ENCODE data around the gene TFPI. TPM values are rescaled to one million over a fixed set of nuclear protein-coding genes. Genes with fewer than 3 reads are reported as not detected.

Gene TFPI
- total and polyA plus RNA-seq, 2 donors (not counting 3 experiments of a cell fraction or from before 2014, with no cell fraction given), result 177 to 286 TPM

DNA sequence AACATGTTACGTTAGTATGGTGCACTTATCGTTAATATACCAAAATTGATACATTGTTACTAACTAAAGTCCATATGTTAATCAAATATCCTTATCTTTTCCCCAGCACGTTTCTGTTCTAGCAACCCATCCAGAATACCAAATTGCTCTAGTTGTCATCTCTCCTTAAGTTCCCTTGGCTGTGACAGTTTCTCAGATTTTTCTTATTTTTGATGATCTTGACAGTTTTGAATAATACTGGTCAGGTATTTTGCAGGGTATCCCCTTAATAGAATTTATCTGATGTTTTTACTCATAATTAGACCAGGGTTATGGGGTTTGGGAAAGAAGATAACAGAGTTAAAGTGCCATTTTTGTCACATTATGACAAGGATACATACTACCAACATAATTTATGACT is 47.8 kb downstream of the TFPI start:
- Histone ChIP-seq H3K79me2 (ENCODE audit: control insufficient read depth, insufficient read depth, low read length) (peaks cover 3% of the 10 kb centered on the region), H3K4me2 (ENCODE audit: insufficient read depth, low read length) (no peak overlapping the region), H3K9ac (replicated peaks; ENCODE audit: extremely low read depth, insufficient read depth, low read length) (no peak overlapping the region), H3K27me3 (ENCODE audit: control insufficient read depth in 2 of 2, insufficient read depth in 2 of 2, low read length in 2 of 2) (no peaks in the 10 kb centered on the region), H3K9me3 (replicated peaks; ENCODE audit: control insufficient read depth, insufficient read depth, low read length) (no peaks in the 10 kb centered on the region), H4K20me1 (replicated peaks; ENCODE audit: control insufficient read depth, extremely low read depth, insufficient read depth, low read length) (no peaks in the 10 kb centered on the region), H3K36me3 (ENCODE audit: control insufficient read depth in 2 of 2, extremely low read depth in 1 of 2, insufficient read depth in 2 of 2, low read length in 2 of 2) (peaks cover 0 to 3% of the 10 kb centered on the region in 2 experiments), H2AFZ (ENCODE audit: low read depth, low read length) (no peak overlapping the region), H3K9me1 (replicated peaks; ENCODE audit: control insufficient read depth, extremely low read depth, insufficient read depth, low read length) (no peaks in the 10 kb centered on the region), H3K27ac (ENCODE audit: insufficient read depth, low read depth, low read length) (no peak overlapping the region), H3K4me1 (ENCODE audit: control insufficient read depth, extremely low read depth, insufficient read depth, low read length) (peaks cover 41% of the 10 kb centered on the region), H3K4me3 (replicated peaks in 1 of 3; ENCODE audit: insufficient read depth in 1 of 3, low read depth in 1 of 3, low read length in 3 of 3) (no peak overlapping the region)
- TF ChIP-seq POLR2A (IDR thresholded peaks at IDR 0.05; ENCODE audit: low read depth, low read length), result no peak
- TF ChIP-seq GATA2 (IDR thresholded peaks at IDR 0.05; ENCODE audit: insufficient read depth, insufficient read length, low read depth, low read length), result no peak
- no peak for TF ChIP-seq JUN (IDR thresholded peaks at IDR 0.05; ENCODE audit: borderline replicate concordance, insufficient read depth, insufficient read length, low read depth)
- TF ChIP-seq POLR2AphosphoS5 (IDR thresholded peaks at IDR 0.05; ENCODE audit: insufficient read depth, low read depth, low read length), result no peak
- TF ChIP-seq, protein P1, sequence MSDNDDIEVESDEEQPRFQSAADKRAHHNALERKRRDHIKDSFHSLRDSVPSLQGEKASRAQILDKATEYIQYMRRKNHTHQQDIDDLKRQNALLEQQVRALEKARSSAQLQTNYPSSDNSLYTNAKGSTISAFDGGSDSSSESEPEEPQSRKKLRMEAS (IDR thresholded peaks at IDR 0.05; ENCODE audit: insufficient read depth, insufficient read length), result no peak
- TF ChIP-seq, protein P2, sequence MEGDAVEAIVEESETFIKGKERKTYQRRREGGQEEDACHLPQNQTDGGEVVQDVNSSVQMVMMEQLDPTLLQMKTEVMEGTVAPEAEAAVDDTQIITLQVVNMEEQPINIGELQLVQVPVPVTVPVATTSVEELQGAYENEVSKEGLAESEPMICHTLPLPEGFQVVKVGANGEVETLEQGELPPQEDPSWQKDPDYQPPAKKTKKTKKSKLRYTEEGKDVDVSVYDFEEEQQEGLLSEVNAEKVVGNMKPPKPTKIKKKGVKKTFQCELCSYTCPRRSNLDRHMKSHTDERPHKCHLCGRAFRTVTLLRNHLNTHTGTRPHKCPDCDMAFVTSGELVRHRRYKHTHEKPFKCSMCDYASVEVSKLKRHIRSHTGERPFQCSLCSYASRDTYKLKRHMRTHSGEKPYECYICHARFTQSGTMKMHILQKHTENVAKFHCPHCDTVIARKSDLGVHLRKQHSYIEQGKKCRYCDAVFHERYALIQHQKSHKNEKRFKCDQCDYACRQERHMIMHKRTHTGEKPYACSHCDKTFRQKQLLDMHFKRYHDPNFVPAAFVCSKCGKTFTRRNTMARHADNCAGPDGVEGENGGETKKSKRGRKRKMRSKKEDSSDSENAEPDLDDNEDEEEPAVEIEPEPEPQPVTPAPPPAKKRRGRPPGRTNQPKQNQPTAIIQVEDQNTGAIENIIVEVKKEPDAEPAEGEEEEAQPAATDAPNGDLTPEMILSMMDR (IDR thresholded peaks at IDR 0.05; ENCODE audit: extremely low read depth in 1 of 2, insufficient read depth in 1 of 2, low read depth in 1 of 2, low read length in 2 of 2), result no peak
- no peak for TF ChIP-seq FOS (IDR thresholded peaks at IDR 0.05; ENCODE audit: borderline replicate concordance, insufficient read depth, low read length)
- no peak for TF ChIP-seq EZH2 (IDR thresholded peaks at IDR 0.05; ENCODE audit: borderline replicate concordance, low read depth, low read length, severe bottlenecking)
- no peak for TF ChIP-seq MYC (IDR thresholded peaks at IDR 0.05; ENCODE audit: low read depth, low read length)
- POLR2A ChIA-PET, result no interaction called here
- dilution Hi-C loops (cut with MboI; ENCODE audit: extremely low pct_ligation_motif_present, low sequenced_read_pairs), result no loop called here
- no peak for FAIRE-seq
- intact Hi-C loops (cut with micrococcal nuclease), result no loop called here
- no peak for DNase-seq (ENCODE audit: low read depth, low spot score)
- CTCF ChIA-PET, result interaction anchor here (1.5 to 8.4 kb wide), 2 partner anchors 12 to 74 kb away, joined by 4 to 598 read pairs; no protein-coding TSS in a partner anchor
- no TSS peak for BruUV-seq (replicated peaks)
